HFF-Myc (cell line): ENCODE measurements around the gene PHF10.

Experiments
- DNase-seq: peaks from one replicate; pipeline ENCODE4 v3.0.0-alpha.2; 2011; ENCODE audit warnings: low read depth; ENCODE audit errors: extremely low read depth
- H3K4me3 ChIP-seq: replicated peaks from 2 replicates; pipeline ENCODE4 v1.5.1; 2011; ENCODE audit warnings: low read depth, mild to moderate bottlenecking, control low read depth, low read length
- CTCF ChIP-seq: IDR thresholded peaks from 2 replicates; pipeline ENCODE4 v1.5.1; 2012; ENCODE audit warnings: mild to moderate bottlenecking, low read depth, low read length, control low read depth; ENCODE audit errors: missing control alignments

PHF10 gene

GRCh38 chr6:169738204-169738975 is 14.1 kb upstream of the PHF10 start:
- TF ChIP-seq CTCF = no peak
- DNase-seq = no peak
- no peak overlapping the region for H3K4me3 ChIP-seq

- TF ChIP-seq CTCF = no peak
- no peak overlapping the region for H3K4me3 ChIP-seq
- DNase-seq = no peak
Observed at GRCh38 chr6:169729961-169730360, 5.7 kb upstream of the PHF10 start.

- H3K4me3 ChIP-seq = no peak overlapping the region
- no peak for DNase-seq
- TF ChIP-seq CTCF = no peak
Observed at GRCh38 chr6:169726963-169727362, 2.7 kb upstream of the PHF10 start.

- no peak for TF ChIP-seq CTCF
- no peak overlapping the region for H3K4me3 ChIP-seq
Observed at GRCh38 chr6:169726049-169726400, 1.7 kb upstream of the PHF10 start.

GRCh38 chr6:169725125-169726048 is 1.1 kb upstream of the PHF10 start:
- no peak for DNase-seq
- peak overlapping the region; percentile 59 for H3K4me3 ChIP-seq
- TF ChIP-seq CTCF = no peak

More at GRCh38 chr6:169726049-169726400, 1.7 kb upstream of the PHF10 start:
- no peak for DNase-seq

GRCh38 chr6:169723991-169724493 is 258 bp downstream of the PHF10 start:
- peak overlapping the region; percentile 66 for H3K4me3 ChIP-seq
- no peak for DNase-seq

More at GRCh38 chr6:169723991-169724493, 258 bp downstream of the PHF10 start:
- no peak for TF ChIP-seq CTCF
